ENCODE measurements around the gene GNB3. TPM values are rescaled to one million over a fixed set of nuclear protein-coding genes. Genes with fewer than 3 reads are reported as not detected.

Gene GNB3
- total RNA-seq, 1 experiment from 2014 or later = 14.0 TPM

GRCh38 chr12:6873094-6874014 lies 32.6 kb downstream of the GNB3 start, which contains the start of gene SPSB2:
SPSB2 (minus strand) TSS chr12:6873303; CDS start chr12:6872901, 402 bp downstream.
- ATAC-seq = peak; percentile 75
- Mint-ChIP-seq H3K27ac (peak within 1 kb of the TSS; percentile 96), H3K4me1 (peaks cover 44% of the 10 kb centered on the region), H3K9me3 (no peaks in the 10 kb centered on the region), H3K36me3 (peaks cover 42% of the 10 kb centered on the region), H3K27me3 (ENCODE audit: low read depth) (no peaks in the 10 kb centered on the region), H3K4me3 (peak within 1 kb of the TSS; percentile 89)
- CTCF ChIA-PET = interaction anchor here (0.6 to 8.5 kb wide), 50 partner anchors 9 to 576 kb away, joined by 3 to 181 read pairs (median 6); partner anchors contain the start of genes C12orf57, C1RL, CDCA3 and COPS7A
- DNase-seq (ENCODE audit: low spot score) = peak; percentile 100
- POLR2A ChIA-PET = interaction anchor here (0.6 to 3.3 kb wide), 22 partner anchors 9 to 253 kb away, joined by 3 to 38 read pairs (median 5); partner anchors contain the start of genes C12orf57, CDCA3, COPS7A and LRRC23
- TF ChIP-seq, protein P1, sequence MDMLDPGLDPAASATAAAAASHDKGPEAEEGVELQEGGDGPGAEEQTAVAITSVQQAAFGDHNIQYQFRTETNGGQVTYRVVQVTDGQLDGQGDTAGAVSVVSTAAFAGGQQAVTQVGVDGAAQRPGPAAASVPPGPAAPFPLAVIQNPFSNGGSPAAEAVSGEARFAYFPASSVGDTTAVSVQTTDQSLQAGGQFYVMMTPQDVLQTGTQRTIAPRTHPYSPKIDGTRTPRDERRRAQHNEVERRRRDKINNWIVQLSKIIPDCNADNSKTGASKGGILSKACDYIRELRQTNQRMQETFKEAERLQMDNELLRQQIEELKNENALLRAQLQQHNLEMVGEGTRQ (CRISPR knock-in tag; IDR thresholded peaks at IDR 0.05) = peak; percentile 39; the same call in 1 of the 2 replicates
- peak; percentile 15; the same call in 1 of the 2 replicates for TF ChIP-seq ZNF232 (CRISPR knock-in tag; IDR thresholded peaks at IDR 0.05)
- TF ChIP-seq, protein P2, sequence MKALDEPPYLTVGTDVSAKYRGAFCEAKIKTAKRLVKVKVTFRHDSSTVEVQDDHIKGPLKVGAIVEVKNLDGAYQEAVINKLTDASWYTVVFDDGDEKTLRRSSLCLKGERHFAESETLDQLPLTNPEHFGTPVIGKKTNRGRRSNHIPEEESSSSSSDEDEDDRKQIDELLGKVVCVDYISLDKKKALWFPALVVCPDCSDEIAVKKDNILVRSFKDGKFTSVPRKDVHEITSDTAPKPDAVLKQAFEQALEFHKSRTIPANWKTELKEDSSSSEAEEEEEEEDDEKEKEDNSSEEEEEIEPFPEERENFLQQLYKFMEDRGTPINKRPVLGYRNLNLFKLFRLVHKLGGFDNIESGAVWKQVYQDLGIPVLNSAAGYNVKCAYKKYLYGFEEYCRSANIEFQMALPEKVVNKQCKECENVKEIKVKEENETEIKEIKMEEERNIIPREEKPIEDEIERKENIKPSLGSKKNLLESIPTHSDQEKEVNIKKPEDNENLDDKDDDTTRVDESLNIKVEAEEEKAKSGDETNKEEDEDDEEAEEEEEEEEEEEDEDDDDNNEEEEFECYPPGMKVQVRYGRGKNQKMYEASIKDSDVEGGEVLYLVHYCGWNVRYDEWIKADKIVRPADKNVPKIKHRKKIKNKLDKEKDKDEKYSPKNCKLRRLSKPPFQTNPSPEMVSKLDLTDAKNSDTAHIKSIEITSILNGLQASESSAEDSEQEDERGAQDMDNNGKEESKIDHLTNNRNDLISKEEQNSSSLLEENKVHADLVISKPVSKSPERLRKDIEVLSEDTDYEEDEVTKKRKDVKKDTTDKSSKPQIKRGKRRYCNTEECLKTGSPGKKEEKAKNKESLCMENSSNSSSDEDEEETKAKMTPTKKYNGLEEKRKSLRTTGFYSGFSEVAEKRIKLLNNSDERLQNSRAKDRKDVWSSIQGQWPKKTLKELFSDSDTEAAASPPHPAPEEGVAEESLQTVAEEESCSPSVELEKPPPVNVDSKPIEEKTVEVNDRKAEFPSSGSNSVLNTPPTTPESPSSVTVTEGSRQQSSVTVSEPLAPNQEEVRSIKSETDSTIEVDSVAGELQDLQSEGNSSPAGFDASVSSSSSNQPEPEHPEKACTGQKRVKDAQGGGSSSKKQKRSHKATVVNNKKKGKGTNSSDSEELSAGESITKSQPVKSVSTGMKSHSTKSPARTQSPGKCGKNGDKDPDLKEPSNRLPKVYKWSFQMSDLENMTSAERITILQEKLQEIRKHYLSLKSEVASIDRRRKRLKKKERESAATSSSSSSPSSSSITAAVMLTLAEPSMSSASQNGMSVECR (CRISPR knock-in tag; IDR thresholded peaks at IDR 0.05; ENCODE audit: borderline replicate concordance) = peak; percentile 81; the same call in 1 of the 2 replicates
- 0 out of 2 replicates have a peak, but pooled peaks have one; percentile 63 for TF ChIP-seq CBFB (CRISPR knock-in tag; IDR thresholded peaks at IDR 0.05; ENCODE audit: low read depth)
- TF ChIP-seq CREB1 (CRISPR knock-in tag; IDR thresholded peaks at IDR 0.05) = 0 out of 2 replicates have a peak, but pooled peaks have one; percentile 19
- no peak for TF ChIP-seq TP53 (CRISPR knock-in tag; IDR thresholded peaks at IDR 0.05)
- TF ChIP-seq CREM (CRISPR knock-in tag; IDR thresholded peaks at IDR 0.05) = peak; percentile 56; the same call in 1 of the 2 replicates
- no peak; the same call in 1 of the 2 replicates for TF ChIP-seq PRDM15 (CRISPR knock-in tag; IDR thresholded peaks at IDR 0.05)
- TF ChIP-seq SP1 (CRISPR knock-in tag; conservative IDR thresholded peaks at IDR 0.05) = peak; percentile 99
- TF ChIP-seq NR1H2 (CRISPR knock-in tag; IDR thresholded peaks at IDR 0.05) = no peak
- TF ChIP-seq TEAD1 (CRISPR knock-in tag; IDR thresholded peaks at IDR 0.05) = peak; percentile 47; the same call in 1 of the 2 replicates
- TF ChIP-seq, protein P3, sequence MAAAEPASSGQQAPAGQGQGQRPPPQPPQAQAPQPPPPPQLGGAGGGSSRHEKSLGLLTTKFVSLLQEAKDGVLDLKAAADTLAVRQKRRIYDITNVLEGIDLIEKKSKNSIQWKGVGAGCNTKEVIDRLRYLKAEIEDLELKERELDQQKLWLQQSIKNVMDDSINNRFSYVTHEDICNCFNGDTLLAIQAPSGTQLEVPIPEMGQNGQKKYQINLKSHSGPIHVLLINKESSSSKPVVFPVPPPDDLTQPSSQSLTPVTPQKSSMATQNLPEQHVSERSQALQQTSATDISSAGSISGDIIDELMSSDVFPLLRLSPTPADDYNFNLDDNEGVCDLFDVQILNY (CRISPR knock-in tag; IDR thresholded peaks at IDR 0.05) = peak; percentile 84; the same call in 1 of the 2 replicates
- peak; percentile 51 for TF ChIP-seq GABPB1 (CRISPR knock-in tag; IDR thresholded peaks at IDR 0.05)
- TF ChIP-seq ZNF138 (CRISPR knock-in tag; conservative IDR thresholded peaks at IDR 0.05) = no peak
- no peak for TF ChIP-seq ATF3 (CRISPR knock-in tag; conservative IDR thresholded peaks at IDR 0.05)
- TF ChIP-seq HMGXB4 (CRISPR knock-in tag; IDR thresholded peaks at IDR 0.05) = peak; percentile 53; the same call in 1 of the 2 replicates
- TF ChIP-seq CTCF (IDR thresholded peaks at IDR 0.05) = no peak
- 0 out of 2 replicates have a peak, but pooled peaks have one; percentile 32 for TF ChIP-seq FOXK1 (CRISPR knock-in tag; IDR thresholded peaks at IDR 0.05)
- no peak for TF ChIP-seq NFE2L1 (CRISPR knock-in tag; IDR thresholded peaks at IDR 0.05)

Measured in WTC11 (cell line).